ENCODE data around the gene EMX2. TPM values are rescaled to one million over a fixed set of nuclear protein-coding genes. Genes with fewer than 3 reads are reported as not detected.

EMX2 gene
- total and polyA plus RNA-seq, 4 donors: 0.37 TPM; not detected in 3

DNA sequence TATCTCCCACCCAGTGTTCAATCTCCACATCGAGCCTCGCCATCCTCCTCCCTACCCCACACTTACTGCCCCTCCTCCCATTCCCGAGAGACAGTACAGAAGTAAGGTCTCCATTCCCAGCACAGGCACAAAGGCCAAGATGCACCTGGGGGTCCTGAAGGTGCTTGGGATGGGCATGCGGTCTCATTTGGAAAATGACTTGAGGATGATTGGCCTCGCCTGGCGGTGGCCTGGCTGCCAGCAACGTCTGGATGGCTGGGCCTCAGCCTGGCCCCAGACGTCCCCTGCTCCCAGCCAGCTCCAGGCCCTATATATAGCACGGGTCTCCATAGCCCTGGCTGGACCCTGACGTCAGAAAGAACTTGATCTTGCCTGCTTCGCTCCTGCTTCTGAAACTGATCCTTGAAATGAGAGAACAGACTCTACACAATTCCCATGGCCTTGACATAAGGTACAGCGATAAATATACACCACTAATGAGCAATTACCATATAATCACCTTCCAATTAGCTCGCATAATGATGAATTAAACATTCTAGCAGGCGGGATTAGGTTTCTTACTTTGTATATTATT, 11.8 kb downstream of the EMX2 start:
- Histone ChIP-seq H3K9ac (ENCODE audit: insufficient read depth in 1 of 2, low read length in 2 of 2) (no peak overlapping the region), H3K4me1 (ENCODE audit: control insufficient read depth in 5 of 5, insufficient read depth in 5 of 5, low read length in 5 of 5) (peaks cover 0 to 6% (median 4%) of the 10 kb centered on the region in 5 donors), H3K9me3 (ENCODE audit: control insufficient read depth in 4 of 4, insufficient read depth in 3 of 4, low read length in 3 of 4) (peaks cover 0 to 14% (median 0%) of the 10 kb centered on the region in 4 donors), H3K36me3 (ENCODE audit: control insufficient read depth in 4 of 4, insufficient read depth in 4 of 4, low read length in 4 of 4) (no peaks in the 10 kb centered on the region), H3K4me3 (no peak overlapping the region), H3K27me3 (ENCODE audit: control insufficient read depth in 3 of 3, insufficient read depth in 3 of 3, low read length in 2 of 3) (peaks cover 22 to 72% (median 72%) of the 10 kb centered on the region in 3 donors), H3K27ac (ENCODE audit: low read depth in 1 of 2, low read length in 1 of 2) (no peak overlapping the region)
- no peak for ATAC-seq (ENCODE audit: insufficient read depth, low FRiP score)
- DNase-seq: no peak
- TF ChIP-seq, protein P1, sequence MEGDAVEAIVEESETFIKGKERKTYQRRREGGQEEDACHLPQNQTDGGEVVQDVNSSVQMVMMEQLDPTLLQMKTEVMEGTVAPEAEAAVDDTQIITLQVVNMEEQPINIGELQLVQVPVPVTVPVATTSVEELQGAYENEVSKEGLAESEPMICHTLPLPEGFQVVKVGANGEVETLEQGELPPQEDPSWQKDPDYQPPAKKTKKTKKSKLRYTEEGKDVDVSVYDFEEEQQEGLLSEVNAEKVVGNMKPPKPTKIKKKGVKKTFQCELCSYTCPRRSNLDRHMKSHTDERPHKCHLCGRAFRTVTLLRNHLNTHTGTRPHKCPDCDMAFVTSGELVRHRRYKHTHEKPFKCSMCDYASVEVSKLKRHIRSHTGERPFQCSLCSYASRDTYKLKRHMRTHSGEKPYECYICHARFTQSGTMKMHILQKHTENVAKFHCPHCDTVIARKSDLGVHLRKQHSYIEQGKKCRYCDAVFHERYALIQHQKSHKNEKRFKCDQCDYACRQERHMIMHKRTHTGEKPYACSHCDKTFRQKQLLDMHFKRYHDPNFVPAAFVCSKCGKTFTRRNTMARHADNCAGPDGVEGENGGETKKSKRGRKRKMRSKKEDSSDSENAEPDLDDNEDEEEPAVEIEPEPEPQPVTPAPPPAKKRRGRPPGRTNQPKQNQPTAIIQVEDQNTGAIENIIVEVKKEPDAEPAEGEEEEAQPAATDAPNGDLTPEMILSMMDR (IDR thresholded peaks at IDR 0.05; ENCODE audit: control extremely low read depth, extremely low read depth): no peak
- 27 to 28% methylated on average over 14 of the region's 14 CpGs for WGBS, 2 donors

DNA sequence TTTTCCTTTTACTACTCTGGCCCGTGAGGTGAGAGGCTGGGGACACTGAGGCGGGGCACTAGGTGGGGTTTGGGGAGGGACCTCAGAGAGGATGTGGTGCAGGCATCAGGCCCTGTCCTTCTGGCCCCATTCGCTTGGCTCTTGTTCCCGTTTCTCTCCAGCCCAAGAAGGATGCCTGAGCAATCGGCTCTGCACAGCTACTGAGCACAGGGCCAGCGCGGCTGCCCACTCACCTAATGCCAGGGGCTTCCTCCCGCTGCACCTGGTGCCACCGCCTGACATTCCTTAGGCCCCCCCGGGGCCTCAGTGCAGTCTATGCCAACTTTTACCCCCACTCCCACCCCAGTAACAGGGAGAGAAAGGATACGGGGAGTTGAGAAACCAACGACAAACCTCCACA, 12.5 kb downstream of the EMX2 start:
- no peak overlapping the region for H3K27ac ChIP-seq (ENCODE audit: low read depth in 1 of 2, low read length in 1 of 2)
- H3K9me3 ChIP-seq (ENCODE audit: control insufficient read depth in 4 of 4, insufficient read depth in 3 of 4, low read length in 3 of 4): peaks cover 0 to 14% (median 0%) of the 10 kb centered on the region in 4 donors
- H3K36me3 ChIP-seq (ENCODE audit: control insufficient read depth in 4 of 4, insufficient read depth in 4 of 4, low read length in 4 of 4): no peaks in the 10 kb centered on the region
- no peak overlapping the region for H3K4me3 ChIP-seq
- peaks cover 0 to 6% (median 4%) of the 10 kb centered on the region in 5 donors for H3K4me1 ChIP-seq (ENCODE audit: control insufficient read depth in 5 of 5, insufficient read depth in 5 of 5, low read length in 5 of 5)
- 54 to 57% methylated on average over 12 of the region's 12 CpGs for WGBS, 2 donors
- H3K27me3 ChIP-seq (ENCODE audit: control insufficient read depth in 3 of 3, insufficient read depth in 3 of 3, low read length in 2 of 3): peaks cover 22 to 65% (median 65%) of the 10 kb centered on the region in 3 donors
- H3K9ac ChIP-seq (ENCODE audit: insufficient read depth in 1 of 2, low read length in 2 of 2): no peak overlapping the region
- no peak for ATAC-seq (ENCODE audit: insufficient read depth, low FRiP score)
- TF ChIP-seq, protein P1 (IDR thresholded peaks at IDR 0.05; ENCODE audit: control extremely low read depth, extremely low read depth): no peak
- DNase-seq: no peak

DNA sequence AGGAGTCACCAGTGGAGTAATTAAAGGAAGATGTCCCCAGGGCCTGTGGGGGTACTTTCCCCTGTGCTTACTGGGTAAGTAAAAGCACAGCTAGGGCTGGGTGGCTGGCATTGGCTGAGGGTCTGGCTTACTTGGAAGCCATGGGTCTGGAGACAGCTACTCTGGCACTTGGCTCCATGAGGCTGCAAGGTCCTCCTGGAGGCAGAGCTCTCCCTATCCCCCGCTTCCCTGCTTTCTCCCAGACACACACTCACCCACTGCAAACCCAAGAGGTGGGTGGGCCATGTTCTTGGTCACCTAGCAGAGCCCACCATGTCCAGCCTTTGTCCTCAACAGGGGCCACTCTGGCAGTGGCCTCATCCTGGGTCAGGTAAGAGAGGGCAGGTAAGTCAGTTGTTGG, 13.3 kb downstream of the EMX2 start:
- TF ChIP-seq, protein P1 (IDR thresholded peaks at IDR 0.05; ENCODE audit: control extremely low read depth, extremely low read depth): no peak
- peaks cover 0 to 14% (median 0%) of the 10 kb centered on the region in 4 donors for H3K9me3 ChIP-seq (ENCODE audit: control insufficient read depth in 4 of 4, insufficient read depth in 3 of 4, low read length in 3 of 4)
- DNase-seq: no peak
- H3K4me3 ChIP-seq: no peak overlapping the region
- H3K9ac ChIP-seq (ENCODE audit: insufficient read depth in 1 of 2, low read length in 2 of 2): no peak overlapping the region
- ATAC-seq (ENCODE audit: insufficient read depth, low FRiP score): no peak
- H3K4me1 ChIP-seq (ENCODE audit: control insufficient read depth in 5 of 5, insufficient read depth in 5 of 5, low read length in 5 of 5): peaks cover 0 to 6% (median 4%) of the 10 kb centered on the region in 5 donors
- no peaks in the 10 kb centered on the region for H3K36me3 ChIP-seq (ENCODE audit: control insufficient read depth in 4 of 4, insufficient read depth in 4 of 4, low read length in 4 of 4)
- no peak overlapping the region for H3K27ac ChIP-seq (ENCODE audit: low read depth in 1 of 2, low read length in 1 of 2)
- WGBS, 2 donors: 86 to 95% methylated on average over 1 of the region's 1 CpG
- peaks cover 22 to 62% (median 56%) of the 10 kb centered on the region in 3 donors for H3K27me3 ChIP-seq (ENCODE audit: control insufficient read depth in 3 of 3, insufficient read depth in 3 of 3, low read length in 2 of 3)

All from lung (tissue), 12 donors.